HG03439 (cell line): ENCODE data around the gene MYLK.
"Not testable (repeated sequence)": the region's sequence is repeated elsewhere in the genome, so short reads cannot be mapped to it uniquely, and the experiment has no call there.

Experiments
- ATAC-seq: cut with Tn5 transposase; IDR thresholded peaks from one replicate; pipeline ENCODE4 v1.9.1; 2021; ENCODE audit warnings: mild to moderate bottlenecking, moderate library complexity; ENCODE audit not compliant: unreplicated experiment

MYLK gene

GRCh38 chr3:123628996-123629746, 255.0 kb downstream of the MYLK start:
- no peak for ATAC-seq

- no peak for ATAC-seq
These were observed 256.2 kb downstream of the MYLK start for GRCh38 chr3:123627673-123628670.

GRCh38 chr3:123626881-123627280, 257.3 kb downstream of the MYLK start:
- no peak for ATAC-seq

GRCh38 chr3:123624302-123624701, 259.8 kb downstream of the MYLK start:
- ATAC-seq: no peak

GRCh38 chr3:123623346-123623880, 260.7 kb downstream of the MYLK start:
- ATAC-seq: no peak

- no peak for ATAC-seq
These were observed 261.4 kb downstream of the MYLK start for GRCh38 chr3:123622766-123623165.

- no peak for ATAC-seq
These were observed 262.3 kb downstream of the MYLK start for GRCh38 chr3:123621850-123622189.

- no peak for ATAC-seq
These were observed 262.8 kb downstream of the MYLK start for GRCh38 chr3:123621186-123621849.

GRCh38 chr3:123620343-123620742, 263.8 kb downstream of the MYLK start:
- no peak for ATAC-seq

- no peak for ATAC-seq
These were observed 265.2 kb downstream of the MYLK start for GRCh38 chr3:123618768-123619484.

GRCh38 chr3:123618076-123618708, 265.9 kb downstream of the MYLK start:
- ATAC-seq: no peak

GRCh38 chr3:123616593-123616992, 267.5 kb downstream of the MYLK start:
- ATAC-seq: no peak

- ATAC-seq: no peak
These were observed 270.6 kb downstream of the MYLK start for GRCh38 chr3:123613543-123613942.

- ATAC-seq: not testable (repeated sequence)
These were observed 272.5 kb downstream of the MYLK start for GRCh38 chr3:123611674-123612073.

- no peak for ATAC-seq
These were observed 273.1 kb downstream of the MYLK start for GRCh38 chr3:123611082-123611481.

- ATAC-seq: no peak
These were observed 273.8 kb downstream of the MYLK start for GRCh38 chr3:123610331-123610730.

GRCh38 chr3:123609063-123609462, 275.1 kb downstream of the MYLK start:
- ATAC-seq: no peak

- no peak for ATAC-seq
These were observed 275.7 kb downstream of the MYLK start for GRCh38 chr3:123608263-123608937.

GRCh38 chr3:123606527-123606926, 277.6 kb downstream of the MYLK start:
- ATAC-seq: no peak
